DMS 273 (cell line): Measurements from ENCODE around the gene TRAPPC6A.

Experiments used
- DNase-seq: peaks from one replicate; lab custom pipeline; 2025; ENCODE audit not compliant: unreplicated experiment; lab: John Stamatoyannopoulos, UW

TRAPPC6A gene

DNA sequence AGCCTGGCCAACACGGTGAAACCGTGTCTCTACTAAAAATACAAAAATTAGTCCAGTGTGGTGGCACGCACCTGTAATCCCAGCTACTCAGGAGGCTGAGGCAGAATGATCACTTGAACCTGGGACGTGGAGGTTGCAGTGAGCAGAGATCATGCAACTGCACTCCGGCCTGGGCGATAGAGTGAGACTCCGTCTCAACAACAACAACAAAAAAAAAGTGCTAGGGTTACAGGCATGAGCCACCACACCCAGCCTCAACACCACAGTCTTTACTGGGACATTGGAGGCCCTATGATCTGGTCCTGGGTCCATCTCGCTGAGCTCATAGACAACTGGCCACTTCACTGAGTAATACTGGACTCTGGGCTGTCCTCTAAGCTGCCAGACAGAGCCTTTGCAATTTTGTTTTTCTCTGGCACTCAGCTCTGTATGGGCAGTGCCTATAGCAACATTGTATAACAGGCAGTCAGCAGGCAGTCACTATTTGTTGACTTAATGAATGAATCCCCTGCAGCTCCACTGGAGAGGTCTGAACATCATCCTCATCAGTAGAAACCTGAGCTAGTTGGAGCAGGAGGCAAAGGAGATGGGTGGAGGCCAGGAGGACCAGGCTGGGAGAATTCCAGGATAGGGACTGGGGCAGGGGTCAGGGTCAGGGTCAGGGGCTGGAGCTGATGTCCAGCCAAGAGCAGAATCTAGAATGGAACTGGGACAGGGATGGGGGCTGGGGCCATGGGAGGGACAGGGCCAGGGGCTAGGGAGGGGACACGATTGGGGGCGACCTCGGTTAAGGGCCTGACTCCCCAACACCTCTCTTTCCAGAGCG, 8.7 kb upstream of the TRAPPC6A start:
- no peak for DNase-seq

GRCh38 chr19:45184115-45184514, 6.1 kb upstream of the TRAPPC6A start:
- no peak for DNase-seq

DNA sequence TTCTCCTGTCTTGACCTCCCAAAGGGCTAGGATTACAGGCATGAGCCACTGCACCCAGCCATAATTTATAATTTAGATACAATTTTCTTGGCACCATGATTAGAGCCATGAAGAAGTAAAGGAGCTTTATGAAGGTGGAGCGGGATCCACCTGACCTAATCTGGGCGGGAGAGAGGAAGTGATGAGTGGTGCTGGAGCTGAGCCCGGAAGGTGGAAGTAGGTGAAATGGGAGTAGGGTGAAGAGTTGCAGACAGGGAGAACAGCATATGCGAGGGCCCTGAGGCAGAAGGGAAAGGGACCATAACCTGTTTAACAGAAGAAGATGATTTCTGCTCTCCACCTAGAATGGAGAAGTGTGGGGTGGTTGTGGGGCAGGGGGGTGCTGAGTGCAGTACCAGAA, 4.7 kb upstream of the TRAPPC6A start:
- no peak for DNase-seq

- DNase-seq: no peak
These were observed 2.9 kb upstream of the TRAPPC6A start for GRCh38 chr19:45180936-45181335.

DNA sequence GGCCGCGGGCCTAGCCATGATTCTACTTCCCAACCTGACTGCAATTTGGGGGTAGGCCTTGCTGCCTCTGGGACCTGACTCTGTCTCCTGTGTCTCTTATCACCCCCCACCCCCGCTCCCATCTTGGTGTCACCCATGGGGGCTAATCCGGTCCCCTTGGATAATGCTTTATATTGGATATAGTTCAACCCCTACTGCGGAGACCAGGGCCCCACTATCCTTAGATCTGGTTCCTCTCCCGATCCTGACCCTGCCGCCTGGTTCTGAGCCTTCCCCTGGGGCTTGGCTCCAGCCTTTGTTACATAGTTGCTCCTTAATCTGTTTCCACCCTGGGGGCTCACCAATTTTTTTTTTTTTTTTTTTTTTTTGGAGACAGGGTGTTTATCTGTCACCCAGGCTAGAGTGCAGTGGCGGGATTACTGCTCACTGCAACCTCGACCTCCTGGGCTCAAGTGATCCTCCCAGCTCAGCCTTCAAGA, 1.9 kb upstream of the TRAPPC6A start:
- no peak for DNase-seq

DNA sequence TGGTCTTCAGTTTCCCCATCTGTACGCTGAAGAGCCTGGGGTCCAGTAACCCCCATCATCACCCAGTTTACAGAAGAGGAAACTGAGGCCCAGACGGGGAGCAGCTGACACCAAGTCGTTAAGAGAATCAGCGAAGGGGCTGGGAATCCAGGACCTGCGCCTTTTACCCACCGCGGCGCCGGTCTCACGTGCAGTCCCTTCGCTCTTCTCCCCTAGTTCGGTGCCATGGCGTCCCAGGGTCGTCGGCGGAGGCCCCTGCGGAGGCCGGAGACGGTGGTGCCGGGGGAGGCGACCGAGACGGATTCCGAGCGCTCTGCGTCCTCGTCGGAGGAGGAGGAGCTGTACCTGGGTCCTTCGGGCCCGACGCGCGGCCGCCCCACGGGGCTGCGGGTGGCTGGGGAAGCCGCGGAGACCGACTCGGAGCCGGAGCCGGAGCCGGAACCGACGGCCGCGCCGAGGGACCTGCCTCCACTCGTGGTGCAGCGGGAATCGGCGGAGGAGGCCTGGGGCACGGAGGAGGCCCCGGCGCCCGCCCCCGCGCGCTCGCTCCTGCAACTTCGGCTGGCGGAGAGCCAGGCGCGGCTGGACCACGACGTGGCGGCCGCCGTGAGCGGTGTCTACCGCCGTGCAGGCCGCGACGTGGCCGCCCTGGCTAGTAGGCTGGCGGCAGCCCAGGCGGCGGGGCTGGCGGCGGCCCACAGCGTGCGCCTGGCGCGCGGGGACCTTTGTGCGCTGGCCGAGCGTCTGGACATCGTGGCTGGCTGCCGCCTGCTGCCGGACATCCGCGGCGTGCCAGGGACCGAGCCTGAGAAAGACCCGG, 1.2 kb upstream of the TRAPPC6A start:
- peak; percentile 67 for DNase-seq

DNA sequence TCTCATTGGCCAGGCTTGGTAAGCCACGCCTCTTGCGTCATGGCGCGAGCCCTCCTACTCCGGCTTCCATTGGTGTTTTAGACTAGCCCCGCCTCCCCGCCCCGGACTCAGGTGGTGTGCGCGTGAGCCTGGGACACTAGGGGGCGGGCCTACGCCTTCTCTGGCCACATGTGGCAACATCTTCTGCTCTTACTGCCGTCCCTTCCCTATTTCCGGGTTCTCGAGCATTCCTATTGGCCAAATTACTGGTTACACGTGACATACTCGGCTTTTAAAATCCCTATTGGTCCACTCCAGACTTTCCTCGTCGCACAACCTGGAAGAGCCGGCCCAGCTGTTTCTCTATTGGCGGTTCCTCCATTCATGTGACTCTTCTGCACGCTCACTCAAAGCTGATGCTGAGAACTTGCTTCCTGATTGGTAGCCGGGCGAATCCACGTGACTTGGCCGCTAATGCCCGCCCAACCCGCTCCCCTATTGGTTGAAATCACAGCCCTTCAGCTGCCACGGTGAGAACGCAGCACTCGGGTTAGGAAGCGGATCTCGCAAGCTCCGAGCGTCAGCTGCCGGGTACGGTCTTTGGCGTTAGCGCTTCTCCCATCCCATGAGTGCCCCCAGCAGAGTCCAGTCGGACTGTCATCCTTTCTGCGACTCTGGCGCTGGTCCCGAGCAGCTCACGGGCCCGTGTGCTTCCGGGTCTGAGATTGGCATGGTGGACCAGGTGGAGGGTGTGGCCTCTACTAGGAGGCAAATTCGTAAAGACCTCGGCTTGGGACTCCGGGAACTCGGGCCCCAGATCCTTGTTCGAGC, 430 bp upstream of the TRAPPC6A start, which contains the start of gene BLOC1S3:
Gene BLOC1S3 (plus strand): TSS at position 523 of the 810 bp plus-strand sequence. CDS start 513 bp downstream, outside the sequence.
- DNase-seq: peak; percentile 100

DNA sequence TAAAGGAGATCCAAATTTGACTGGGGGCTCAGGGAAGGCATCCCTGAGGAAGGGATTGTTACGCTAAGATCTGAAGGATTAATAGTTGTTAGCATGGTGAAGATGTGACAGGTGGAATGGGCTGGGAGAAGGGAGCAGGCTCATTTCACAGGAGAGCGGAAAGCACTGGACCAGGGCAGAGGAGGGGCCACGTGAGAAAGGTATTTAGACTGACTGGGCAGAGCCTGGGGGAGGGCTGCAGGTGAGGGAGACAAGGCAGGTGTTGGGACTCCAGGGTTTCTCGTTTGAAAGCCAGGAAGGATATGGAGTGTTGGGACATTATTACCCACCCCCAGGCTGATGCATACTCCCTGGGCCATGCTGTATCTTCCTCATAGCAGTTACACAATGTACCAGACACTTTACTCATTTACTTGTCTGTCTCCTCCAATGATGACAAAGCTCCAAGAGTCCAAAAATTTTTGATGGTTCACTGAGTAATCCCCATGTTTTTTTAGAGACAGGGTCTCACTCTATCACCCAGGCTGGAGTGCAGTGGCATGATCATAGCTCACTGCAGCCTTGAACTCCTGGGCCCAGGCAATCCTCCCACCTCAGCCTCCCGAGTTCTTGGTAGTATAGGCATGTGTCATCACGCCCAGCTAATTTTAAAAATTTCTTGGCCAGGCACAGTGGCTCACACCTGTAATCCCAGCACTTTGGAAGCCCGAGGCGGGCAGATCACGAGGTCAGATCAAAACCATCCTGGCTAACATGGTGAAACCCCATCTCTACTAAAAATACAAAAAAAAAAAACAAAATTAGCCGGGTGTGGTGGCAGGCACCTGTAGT, 2.3 kb downstream of the TRAPPC6A start:
- no peak for DNase-seq

GRCh38 chr19:45173816-45174215, 4.2 kb downstream of the TRAPPC6A start:
- no peak for DNase-seq

GRCh38 chr19:45172611-45173208, 5.3 kb downstream of the TRAPPC6A start:
- no peak for DNase-seq

DNA sequence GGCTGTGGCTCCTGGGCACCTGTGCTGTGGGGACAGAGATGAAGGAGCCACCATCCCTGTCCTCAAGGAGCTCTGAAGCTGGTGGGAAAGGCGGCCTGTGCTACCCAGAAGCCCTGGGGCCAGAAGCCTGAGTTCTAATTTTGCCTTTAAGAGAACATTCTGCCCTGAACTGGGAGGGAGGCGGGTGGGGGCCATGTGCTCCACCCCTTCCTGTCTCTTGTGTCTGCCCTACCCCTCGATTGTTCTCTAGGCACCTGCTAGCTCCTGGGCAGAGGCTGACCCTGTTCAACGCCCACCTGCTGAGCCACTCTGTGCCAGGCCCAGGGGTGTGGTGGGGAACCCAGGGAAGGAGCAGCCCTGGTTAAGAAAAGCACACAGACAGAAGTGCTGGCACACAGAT, 5.9 kb downstream of the TRAPPC6A start:
- DNase-seq: no peak

- no peak for DNase-seq
These were observed 6.8 kb downstream of the TRAPPC6A start for GRCh38 chr19:45171211-45171623.

DNA sequence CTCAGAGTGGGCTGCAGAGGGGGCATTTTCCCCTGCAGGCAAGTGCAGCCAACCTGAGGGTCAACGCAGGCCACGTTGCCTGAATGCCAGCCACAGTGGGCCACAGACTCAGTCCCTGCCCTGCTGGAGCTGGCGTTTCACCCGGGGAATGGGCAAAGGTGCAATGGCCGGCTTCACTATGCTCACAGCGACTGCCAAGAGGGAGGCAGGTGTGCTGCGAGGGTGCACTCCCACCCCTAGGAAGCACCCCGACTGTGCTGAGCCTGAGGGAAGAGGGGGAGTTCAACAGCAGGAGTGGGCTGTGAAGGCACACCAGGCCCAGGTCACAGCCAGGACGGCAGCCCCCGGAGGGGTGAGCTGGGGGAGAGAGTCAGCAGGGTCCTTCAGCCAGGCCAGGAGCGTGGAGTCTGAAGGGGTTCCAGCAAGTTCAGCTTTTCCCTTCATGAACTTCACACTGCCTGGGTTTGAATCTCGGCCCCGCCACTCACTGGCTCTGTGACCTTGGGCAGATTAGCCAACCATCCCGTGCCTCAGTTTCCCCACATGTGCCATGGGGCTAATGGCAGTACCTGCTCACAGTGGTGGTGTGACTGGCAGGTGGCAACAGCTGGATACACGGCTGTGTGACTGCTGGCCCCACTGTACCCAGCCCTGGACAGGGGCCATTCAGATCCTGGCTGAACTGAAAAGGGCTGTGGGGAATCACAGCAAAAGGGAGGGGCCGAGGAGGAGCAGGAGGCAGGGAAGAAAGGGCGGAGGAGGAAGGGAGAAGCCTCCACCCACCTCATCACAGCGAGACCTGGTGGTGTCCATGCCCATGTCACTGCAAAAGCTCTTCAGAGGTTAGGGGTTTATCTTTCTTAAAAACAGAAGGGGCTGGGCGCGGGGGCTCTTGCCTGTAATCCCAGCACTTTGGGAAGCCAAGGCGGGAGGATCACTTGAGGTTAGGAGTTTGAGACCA, 7.6 kb downstream of the TRAPPC6A start:
- DNase-seq: no peak

GRCh38 chr19:45169602-45170001, 8.4 kb downstream of the TRAPPC6A start:
- DNase-seq: no peak

DNA sequence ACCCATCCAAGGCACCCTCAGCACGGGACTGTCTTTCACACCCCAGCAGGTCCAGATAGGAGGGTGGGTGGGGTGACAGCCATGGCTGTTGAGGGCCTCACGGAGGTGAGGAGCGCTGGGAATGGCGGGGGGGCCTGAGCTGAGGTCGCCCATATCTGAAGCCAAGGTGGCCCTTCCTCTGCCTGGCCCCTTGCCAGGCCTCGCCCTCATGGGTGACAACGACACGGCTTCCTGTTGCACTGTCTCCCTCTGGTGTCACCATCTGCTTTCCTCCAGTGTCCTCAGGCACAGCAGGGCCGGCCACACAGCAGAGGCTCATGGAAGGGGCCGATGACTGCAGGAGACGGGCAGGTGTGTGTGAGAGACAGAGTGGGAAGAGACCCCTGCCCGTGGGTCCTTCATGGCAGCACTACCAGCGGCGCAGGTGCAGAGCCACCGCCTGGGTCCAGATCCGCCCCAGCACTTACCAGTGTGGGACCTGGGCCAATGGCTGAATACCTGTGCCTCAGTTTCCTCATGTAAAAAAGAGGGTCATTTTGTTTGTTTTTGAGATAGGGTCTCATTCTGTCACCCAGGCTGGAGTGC, 9.2 kb downstream of the TRAPPC6A start:
- no peak for DNase-seq

DNA sequence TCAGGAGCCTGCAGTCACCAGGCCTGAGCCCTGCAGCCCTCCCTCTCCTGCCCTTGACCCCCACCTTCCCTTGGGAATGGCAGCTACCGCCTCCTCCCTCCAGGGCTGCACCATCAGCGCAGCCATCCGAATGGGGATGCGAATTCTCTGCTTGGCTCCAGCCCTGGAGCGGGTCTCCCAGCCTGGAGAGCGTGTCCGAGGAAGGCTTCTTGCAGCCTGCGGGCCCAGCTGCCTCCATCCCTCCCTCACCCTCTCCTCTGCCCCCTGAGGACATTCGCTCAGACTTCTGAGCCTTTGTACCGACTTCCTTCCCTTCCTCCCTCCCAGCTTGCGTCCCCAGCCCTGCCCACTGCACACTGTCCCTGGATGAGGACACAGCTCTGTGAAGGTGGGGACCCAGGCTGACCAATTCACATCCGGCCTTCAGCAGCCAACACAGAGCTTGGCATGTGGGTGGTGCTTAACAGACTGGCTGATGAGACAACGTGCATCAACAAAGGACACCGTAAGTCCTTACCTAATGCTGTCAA, 11.2 kb downstream of the TRAPPC6A start:
- DNase-seq: peak; percentile 38

DNA sequence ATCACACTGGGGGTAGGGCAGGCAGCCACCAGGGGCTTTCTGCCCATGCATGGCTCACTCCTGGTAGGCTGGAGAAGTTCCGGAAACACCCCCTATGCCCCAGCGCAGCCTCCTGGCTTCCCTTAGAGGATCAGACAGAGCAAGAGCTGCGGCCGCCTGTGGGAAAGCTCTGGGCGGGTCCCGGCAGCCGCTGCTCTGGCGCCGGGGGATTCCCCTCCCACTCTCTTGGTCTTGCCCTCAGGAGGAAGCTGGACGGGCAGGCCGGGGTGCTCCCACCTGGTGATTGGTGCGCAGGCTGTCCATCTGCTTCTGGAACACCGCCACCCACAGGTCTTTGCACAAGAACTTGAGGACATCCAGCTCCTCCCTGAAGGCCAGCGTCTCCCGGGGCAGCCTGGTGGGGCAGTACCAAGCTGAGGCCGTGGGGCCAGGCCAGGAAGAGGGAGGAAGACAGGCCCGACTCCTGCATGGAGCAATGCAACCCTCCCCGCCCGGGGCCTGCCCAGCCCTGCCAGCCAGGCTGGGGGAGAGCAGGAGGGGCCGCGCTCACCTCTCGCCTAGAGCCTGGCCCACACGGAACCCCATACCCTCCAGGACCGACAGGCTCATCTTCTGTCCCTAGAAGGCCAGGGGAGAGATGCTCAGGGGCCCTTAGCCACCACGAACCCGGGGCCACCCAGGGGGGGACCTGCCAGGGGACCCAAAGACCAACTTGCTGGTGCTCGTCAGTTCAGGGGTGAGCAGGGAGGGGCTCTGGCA, 13.3 kb downstream of the TRAPPC6A start:
- peak; percentile 54 for DNase-seq
